ENCODE results near the gene STAB1. TPM values are rescaled to one million over a fixed set of nuclear protein-coding genes. Genes with fewer than 3 reads are reported as not detected.

The STAB1 gene
- total RNA-seq, 4 donors from 2014 or later = 76.2 to 167 (median 95.8) TPM

- ATAC-seq = no peak
- TF ChIP-seq POLR2AphosphoS5 (IDR thresholded peaks at IDR 0.05) (no peak), EP300 (IDR thresholded peaks at IDR 0.05) (no peak), POLR2A (IDR thresholded peaks at IDR 0.05) (no peak), CTCF (IDR thresholded peaks at IDR 0.05) (peak in 2 of 4 experiments; percentile 19 to 33)
- H3K36me3 ChIP-seq = peaks cover 0 to 87% of the 10 kb centered on the region in 2 donors
- H3K4me1 ChIP-seq = peaks cover 5 to 33% (median 19%) of the 10 kb centered on the region in 3 donors
- no peaks in the 10 kb centered on the region for H3K27me3 ChIP-seq
- 81 to 97% methylated on average over 5 to 6 of the region's 23 CpGs for whole genome bisulfite sequencing, 2 donors (ENCODE audit: low coverage in 1 of 2)
- H3K9me3 ChIP-seq = no peaks in the 10 kb centered on the region
- peak overlapping the region in 3 of 4 donors; percentile 14 to 83 (median 72) for H3K27ac ChIP-seq
- H3K4me3 ChIP-seq = no peak overlapping the region
Measured at GRCh38 chr3:52481819-52482521, 13.2 kb upstream of the STAB1 start.

GRCh38 chr3:52483081-52483480 lies 12.1 kb upstream of the STAB1 start:
- H3K27me3 ChIP-seq = no peaks in the 10 kb centered on the region
- no peaks in the 10 kb centered on the region for H3K9me3 ChIP-seq
- peak; percentile 0 for ATAC-seq
- peaks cover 0 to 87% of the 10 kb centered on the region in 2 donors for H3K36me3 ChIP-seq
- peak overlapping the region; percentile 25 to 83 (median 76) for H3K27ac ChIP-seq
- WGBS, 2 donors (ENCODE audit: low coverage in 1 of 2) = 100% methylated on average over 2 of the region's 14 CpGs; no CpG with 5 or more reads in 1 of the 2 donors
- TF ChIP-seq CTCF (IDR thresholded peaks at IDR 0.05) (no peak), EP300 (IDR thresholded peaks at IDR 0.05) (no peak), POLR2AphosphoS5 (IDR thresholded peaks at IDR 0.05) (no peak), POLR2A (IDR thresholded peaks at IDR 0.05) (no peak)
- H3K4me3 ChIP-seq = no peak overlapping the region
- peaks cover 5 to 33% (median 19%) of the 10 kb centered on the region in 3 donors for H3K4me1 ChIP-seq

- Histone ChIP-seq H3K27me3 (no peaks in the 10 kb centered on the region), H3K4me1 (peaks cover 5 to 34% (median 19%) of the 10 kb centered on the region in 3 donors), H3K4me3 (no peak overlapping the region), H3K27ac (peak overlapping the region; percentile 44 to 83 (median 76)), H3K9me3 (no peaks in the 10 kb centered on the region), H3K36me3 (peaks cover 0 to 87% of the 10 kb centered on the region in 2 donors)
- ATAC-seq = peak; percentile 47
- 10 to 23% methylated on average over 6 to 7 of the region's 13 CpGs for WGBS, 2 donors (ENCODE audit: low coverage in 1 of 2)
- no peak for TF ChIP-seq CTCF (IDR thresholded peaks at IDR 0.05)
- no peak for TF ChIP-seq EP300 (IDR thresholded peaks at IDR 0.05)
- TF ChIP-seq POLR2A (IDR thresholded peaks at IDR 0.05) = no peak
- peak; percentile 8 for TF ChIP-seq POLR2AphosphoS5 (IDR thresholded peaks at IDR 0.05)
Measured at GRCh38 chr3:52483577-52484381, 11.4 kb upstream of the STAB1 start.

GRCh38 chr3:52484680-52485461 lies 10.3 kb upstream of the STAB1 start:
- H3K4me3 ChIP-seq = no peak overlapping the region
- peak overlapping the region; percentile 44 to 83 (median 76) for H3K27ac ChIP-seq
- H3K4me1 ChIP-seq = peaks cover 5 to 44% (median 19%) of the 10 kb centered on the region in 3 donors
- no peak for ATAC-seq
- no peaks in the 10 kb centered on the region for H3K9me3 ChIP-seq
- H3K36me3 ChIP-seq = peaks cover 0 to 87% of the 10 kb centered on the region in 2 donors
- TF ChIP-seq POLR2A (IDR thresholded peaks at IDR 0.05) (no peak), CTCF (IDR thresholded peaks at IDR 0.05) (no peak), POLR2AphosphoS5 (IDR thresholded peaks at IDR 0.05) (no peak), EP300 (IDR thresholded peaks at IDR 0.05) (no peak)
- 77% methylated on average over 5 of the region's 10 CpGs; no CpG with 5 or more reads in 1 of the 2 donors for WGBS, 2 donors (ENCODE audit: low coverage in 1 of 2)
- no peaks in the 10 kb centered on the region for H3K27me3 ChIP-seq
